GM19468 (cell line): Measurements from ENCODE around the gene DHRS11.

ENCODE experiments used
- ATAC-seq: cut with Tn5 transposase; IDR thresholded peaks from one replicate; pipeline ENCODE4 v1.9.1; 2021; ENCODE audit warnings: mild to moderate bottlenecking, moderate library complexity, moderate number of reproducible peaks; ENCODE audit not compliant: unreplicated experiment; ENCODE audit errors: extremely low read depth

Gene DHRS11

GRCh38 chr17:36611345-36612072 lies 19.8 kb downstream of the DHRS11 start:
- ATAC-seq, result no peak

GRCh38 chr17:36612323-36612722 lies 20.6 kb downstream of the DHRS11 start:
- ATAC-seq, result no peak

- no peak for ATAC-seq
Observed at GRCh38 chr17:36613155-36613554, 21.5 kb downstream of the DHRS11 start.

GRCh38 chr17:36614081-36614480 lies 22.4 kb downstream of the DHRS11 start:
- no peak for ATAC-seq

GRCh38 chr17:36614933-36615332 lies 23.3 kb downstream of the DHRS11 start:
- ATAC-seq, result no peak

- ATAC-seq, result no peak
Observed at GRCh38 chr17:36616061-36617029, 24.7 kb downstream of the DHRS11 start.

- no peak for ATAC-seq
Observed at GRCh38 chr17:36617773-36618172, 26.1 kb downstream of the DHRS11 start.

- ATAC-seq, result no peak
Observed at GRCh38 chr17:36623281-36623680, 31.6 kb downstream of the DHRS11 start.

- ATAC-seq, result no peak
Observed at GRCh38 chr17:36625188-36625587, 33.5 kb downstream of the DHRS11 start.

- ATAC-seq, result no peak
Observed at GRCh38 chr17:36627101-36627500, 35.4 kb downstream of the DHRS11 start.

GRCh38 chr17:36628576-36628975 lies 36.9 kb downstream of the DHRS11 start:
- no peak for ATAC-seq

GRCh38 chr17:36629252-36629847 lies 37.7 kb downstream of the DHRS11 start:
- ATAC-seq, result no peak

- ATAC-seq, result no peak
Observed at GRCh38 chr17:36629970-36630502, 38.4 kb downstream of the DHRS11 start.

- ATAC-seq, result no peak
Observed at GRCh38 chr17:36631022-36631421, 39.3 kb downstream of the DHRS11 start.

- no peak for ATAC-seq
Observed at GRCh38 chr17:36632916-36633771, 41.5 kb downstream of the DHRS11 start.

- no peak for ATAC-seq
Observed at GRCh38 chr17:36640346-36640745, 48.7 kb downstream of the DHRS11 start.

GRCh38 chr17:36640836-36641235 lies 49.2 kb downstream of the DHRS11 start:
- no peak for ATAC-seq

GRCh38 chr17:36641331-36641876 lies 49.7 kb downstream of the DHRS11 start:
- ATAC-seq, result no peak
